Putamen (tissue), 1 donor: ENCODE data around the gene COL11A2.

Experiments
- DNase-seq: peaks from one replicate; pipeline ENCODE4 v3.0.0-alpha.2; 2016; ENCODE audit warnings: low spot score

Gene COL11A2

GRCh38 chr6:33192671-33193602, 670 bp upstream of the COL11A2 start:
- DNase-seq, result peak; percentile 83

GRCh38 chr6:33191383-33192104, 723 bp downstream of the COL11A2 start:
- no peak for DNase-seq

GRCh38 chr6:33190504-33191107, 1.7 kb downstream of the COL11A2 start:
- DNase-seq, result no peak

GRCh38 chr6:33189625-33190448, 2.4 kb downstream of the COL11A2 start:
- DNase-seq, result no peak

- DNase-seq, result no peak
Observed at GRCh38 chr6:33189164-33189563, 3.1 kb downstream of the COL11A2 start.

- no peak for DNase-seq
Observed at GRCh38 chr6:33187809-33188208, 4.5 kb downstream of the COL11A2 start.

- DNase-seq, result no peak
Observed at GRCh38 chr6:33185654-33186187, 6.5 kb downstream of the COL11A2 start.

- no peak for DNase-seq
Observed at GRCh38 chr6:33185190-33185589, 7.1 kb downstream of the COL11A2 start.

GRCh38 chr6:33183071-33183683, 9.1 kb downstream of the COL11A2 start:
- no peak for DNase-seq

- DNase-seq, result no peak
Observed at GRCh38 chr6:33181141-33181540, 11.1 kb downstream of the COL11A2 start.

- no peak for DNase-seq
Observed at GRCh38 chr6:33178755-33179475, 13.4 kb downstream of the COL11A2 start.

- no peak for DNase-seq
Observed at GRCh38 chr6:33177552-33178446, 14.5 kb downstream of the COL11A2 start.

GRCh38 chr6:33176906-33177305, 15.4 kb downstream of the COL11A2 start:
- no peak for DNase-seq

GRCh38 chr6:33175436-33176069, 16.7 kb downstream of the COL11A2 start:
- DNase-seq, result no peak

GRCh38 chr6:33174784-33175183, 17.5 kb downstream of the COL11A2 start:
- DNase-seq, result no peak

GRCh38 chr6:33173535-33174180, 18.6 kb downstream of the COL11A2 start:
- DNase-seq, result no peak

GRCh38 chr6:33172688-33173534, 19.4 kb downstream of the COL11A2 start:
- no peak for DNase-seq
